ENCODE data around the gene HHAT.

The HHAT gene

GRCh38 chr1:210328746-210329503 is at the start of gene HHAT:
TSS of gene HHAT (plus strand) at chr1:210328902. CDS start at chr1:210348976, 20,074 bp downstream.
- peak; percentile 65 for DNase-seq

- no peak for DNase-seq
Observed at GRCh38 chr1:210280221-210280620, 48.5 kb upstream of the HHAT start.

GRCh38 chr1:210288116-210288515 is 40.6 kb upstream of the HHAT start:
- DNase-seq, result no peak

- DNase-seq, result no peak
Observed at GRCh38 chr1:210289248-210289647, 39.5 kb upstream of the HHAT start.

- no peak for DNase-seq
Observed at GRCh38 chr1:210291081-210291764, 37.5 kb upstream of the HHAT start.

- DNase-seq, result no peak
Observed at GRCh38 chr1:210291786-210292230, 36.9 kb upstream of the HHAT start.

GRCh38 chr1:210292231-210292871 is 36.4 kb upstream of the HHAT start:
- peak; percentile 16 for DNase-seq

- no peak for DNase-seq
Observed at GRCh38 chr1:210293171-210293607, 35.5 kb upstream of the HHAT start.

- no peak for DNase-seq
Observed at GRCh38 chr1:210294999-210295745, 33.5 kb upstream of the HHAT start.

GRCh38 chr1:210296682-210297081 is 32.0 kb upstream of the HHAT start:
- DNase-seq, result no peak

- no peak for DNase-seq
Observed at GRCh38 chr1:210298296-210298695, 30.4 kb upstream of the HHAT start.

GRCh38 chr1:210298936-210299335 is 29.8 kb upstream of the HHAT start:
- DNase-seq, result no peak

GRCh38 chr1:210299501-210299900 is 29.2 kb upstream of the HHAT start:
- no peak for DNase-seq

- no peak for DNase-seq
Observed at GRCh38 chr1:210300923-210301614, 27.6 kb upstream of the HHAT start.

- DNase-seq, result no peak
Observed at GRCh38 chr1:210301615-210302000, 27.1 kb upstream of the HHAT start.

GRCh38 chr1:210302501-210302900 is 26.2 kb upstream of the HHAT start:
- DNase-seq, result no peak

GRCh38 chr1:210303391-210303790 is 25.3 kb upstream of the HHAT start:
- no peak for DNase-seq

GRCh38 chr1:210310562-210311153 is 18.0 kb upstream of the HHAT start:
- DNase-seq, result no peak

- no peak for DNase-seq
Observed at GRCh38 chr1:210311726-210312493, 16.8 kb upstream of the HHAT start.

GRCh38 chr1:210313046-210313595 is 15.6 kb upstream of the HHAT start:
- DNase-seq, result no peak

GRCh38 chr1:210313921-210314320 is 14.8 kb upstream of the HHAT start:
- DNase-seq, result no peak
